Activated CD4-positive, alpha-beta T cell treated with anti-CD3 and anti-CD28 coated beads, Interleukin-2, amount 50 U/mL, for 16 hours (primary cell): ENCODE data around the gene SULT1A1.
"Not testable (repeated sequence)": the region's sequence is repeated elsewhere in the genome, so short reads cannot be mapped to it uniquely, and the experiment has no call there.

Experiments used
- DNase-seq: peaks from one replicate; pipeline ENCODE4 v3.0.0-alpha.2; 2020

The SULT1A1 gene

GRCh38 chr16:28607681-28608495 lies 2.0 kb downstream of the SULT1A1 start:
- DNase-seq, result not testable (repeated sequence)

GRCh38 chr16:28607116-28607623 lies 2.7 kb downstream of the SULT1A1 start:
- no peak for DNase-seq

GRCh38 chr16:28606291-28607115 lies 3.3 kb downstream of the SULT1A1 start:
- DNase-seq, result no peak

- DNase-seq, result no peak
These were observed 5.7 kb downstream of the SULT1A1 start for GRCh38 chr16:28604186-28604565.

GRCh38 chr16:28603381-28604185 lies 6.3 kb downstream of the SULT1A1 start:
- DNase-seq, result no peak

DNA sequence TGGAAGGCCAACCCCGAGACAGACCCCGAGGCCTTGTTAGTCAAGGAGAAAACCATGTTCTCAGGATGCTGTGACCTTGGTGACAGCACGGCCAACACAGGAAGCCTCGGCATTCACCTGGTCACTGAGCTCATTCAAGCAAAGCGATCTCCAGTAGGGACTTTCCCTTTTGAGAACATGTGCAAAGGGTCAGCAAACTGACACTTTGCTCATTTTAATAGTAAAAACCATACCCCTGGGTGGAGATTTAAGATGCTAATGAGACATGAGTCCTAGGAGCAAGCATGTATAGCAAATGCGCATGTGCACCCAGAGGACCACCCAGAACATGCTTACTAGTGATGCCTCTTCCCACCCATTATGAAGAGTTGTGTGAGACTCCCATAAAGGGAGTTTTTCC lies 7.3 kb downstream of the SULT1A1 start:
- DNase-seq, result no peak

DNA sequence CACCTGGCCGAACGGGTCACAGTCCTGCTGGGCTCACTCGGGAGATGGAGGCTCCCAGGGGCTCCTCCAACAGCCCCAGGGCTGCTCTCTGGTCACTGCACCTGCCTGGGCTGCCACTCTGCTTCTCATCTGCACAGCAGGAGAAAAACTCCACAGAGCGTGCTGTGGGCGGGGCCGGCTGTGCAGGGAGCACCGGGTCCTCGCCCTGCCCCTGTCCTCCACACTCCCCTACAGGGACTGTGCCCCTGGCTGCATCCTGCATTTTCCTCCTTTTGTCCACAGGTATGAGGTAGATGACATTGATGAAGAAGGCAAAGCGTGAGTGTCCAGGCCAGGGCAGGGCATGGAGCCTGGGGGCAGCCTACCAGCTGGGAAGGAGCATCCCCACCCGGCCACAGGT lies 7.8 kb downstream of the SULT1A1 start:
- DNase-seq, result not testable (repeated sequence)

DNA sequence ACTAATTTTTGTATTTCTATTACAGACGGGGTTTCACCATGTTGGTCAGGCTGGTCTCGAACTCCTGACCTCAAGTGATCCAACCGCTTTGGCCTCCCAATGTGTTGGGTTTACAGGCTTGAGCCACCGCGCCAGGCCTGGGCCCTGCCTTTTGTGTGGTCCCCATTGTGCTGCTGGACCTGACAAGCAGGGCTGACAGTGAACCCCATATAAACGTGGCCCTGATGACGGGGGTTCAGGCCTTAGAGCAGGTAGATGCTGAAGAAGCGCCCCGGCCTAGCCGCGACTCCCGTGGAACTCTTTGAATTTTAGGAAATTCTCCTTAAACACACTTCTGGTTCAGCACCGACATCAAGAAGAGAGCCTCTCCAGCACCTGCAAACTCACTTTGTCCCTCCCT lies 8.3 kb downstream of the SULT1A1 start:
- not testable (repeated sequence) for DNase-seq

DNA sequence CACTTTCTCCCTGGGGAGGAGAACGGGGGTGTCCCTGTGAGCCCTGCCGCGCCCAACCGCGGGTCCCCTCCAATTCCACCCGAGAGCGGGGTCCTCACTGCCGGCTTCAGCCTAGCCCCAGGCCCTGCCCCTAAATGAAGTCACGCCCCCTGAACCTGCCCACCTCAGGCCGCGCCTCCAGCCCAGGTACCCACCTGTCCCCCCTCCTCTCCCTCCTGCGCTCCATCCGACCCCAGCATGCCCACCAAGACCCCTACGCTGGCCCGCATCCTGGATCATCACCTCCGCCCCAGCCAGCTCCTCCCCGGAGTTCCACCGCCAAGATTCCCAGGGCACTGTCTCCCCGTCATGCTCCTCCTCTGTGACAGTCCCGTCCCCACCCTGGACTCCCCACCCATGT lies 8.9 kb downstream of the SULT1A1 start:
- not testable (repeated sequence) for DNase-seq

DNA sequence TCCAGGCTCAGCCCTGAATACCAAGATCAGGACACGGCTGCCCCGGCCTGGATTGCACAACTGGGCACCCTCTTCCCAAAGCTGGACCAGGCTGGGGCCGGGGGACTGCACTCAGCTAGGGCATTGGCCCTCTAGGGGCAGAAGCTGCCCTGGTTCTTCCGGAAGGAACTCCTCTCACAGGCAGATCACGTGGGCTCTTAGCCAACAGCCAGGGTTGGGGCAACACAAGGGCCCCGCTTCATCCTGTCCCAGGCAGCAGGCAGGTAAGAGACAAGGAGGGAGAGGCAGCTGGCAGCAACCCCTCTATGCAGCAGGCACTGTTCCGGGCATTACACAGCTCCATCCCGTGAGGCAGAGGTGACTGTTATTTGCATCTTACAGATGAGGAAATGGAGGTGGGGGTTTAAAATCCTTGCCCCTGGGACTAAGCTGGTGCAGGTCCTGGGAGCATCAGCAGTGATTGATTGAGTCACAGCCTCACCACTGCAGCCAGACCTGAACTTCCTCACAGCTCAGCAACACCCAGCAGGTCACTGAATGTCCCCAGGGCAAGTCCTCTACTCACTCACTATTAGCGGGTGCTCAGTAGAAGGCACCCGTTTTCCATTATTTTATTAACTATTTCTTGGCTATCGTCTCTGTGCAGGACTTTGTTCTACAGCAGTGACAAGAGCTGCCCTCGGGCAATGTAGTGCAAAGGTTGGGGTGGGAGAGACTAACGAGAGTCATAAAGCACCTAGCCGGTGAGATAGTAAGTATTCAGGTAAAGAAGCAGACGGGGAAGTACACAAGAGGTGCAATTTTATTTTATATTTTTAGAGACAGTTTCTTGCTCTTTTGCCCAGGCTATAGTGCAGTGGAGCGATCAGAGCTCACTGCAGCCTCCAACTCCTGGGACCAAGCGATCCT lies 10.2 kb downstream of the SULT1A1 start:
- DNase-seq, result not testable (repeated sequence)

GRCh38 chr16:28597692-28598261 lies 12.1 kb downstream of the SULT1A1 start:
- DNase-seq, result no peak

DNA sequence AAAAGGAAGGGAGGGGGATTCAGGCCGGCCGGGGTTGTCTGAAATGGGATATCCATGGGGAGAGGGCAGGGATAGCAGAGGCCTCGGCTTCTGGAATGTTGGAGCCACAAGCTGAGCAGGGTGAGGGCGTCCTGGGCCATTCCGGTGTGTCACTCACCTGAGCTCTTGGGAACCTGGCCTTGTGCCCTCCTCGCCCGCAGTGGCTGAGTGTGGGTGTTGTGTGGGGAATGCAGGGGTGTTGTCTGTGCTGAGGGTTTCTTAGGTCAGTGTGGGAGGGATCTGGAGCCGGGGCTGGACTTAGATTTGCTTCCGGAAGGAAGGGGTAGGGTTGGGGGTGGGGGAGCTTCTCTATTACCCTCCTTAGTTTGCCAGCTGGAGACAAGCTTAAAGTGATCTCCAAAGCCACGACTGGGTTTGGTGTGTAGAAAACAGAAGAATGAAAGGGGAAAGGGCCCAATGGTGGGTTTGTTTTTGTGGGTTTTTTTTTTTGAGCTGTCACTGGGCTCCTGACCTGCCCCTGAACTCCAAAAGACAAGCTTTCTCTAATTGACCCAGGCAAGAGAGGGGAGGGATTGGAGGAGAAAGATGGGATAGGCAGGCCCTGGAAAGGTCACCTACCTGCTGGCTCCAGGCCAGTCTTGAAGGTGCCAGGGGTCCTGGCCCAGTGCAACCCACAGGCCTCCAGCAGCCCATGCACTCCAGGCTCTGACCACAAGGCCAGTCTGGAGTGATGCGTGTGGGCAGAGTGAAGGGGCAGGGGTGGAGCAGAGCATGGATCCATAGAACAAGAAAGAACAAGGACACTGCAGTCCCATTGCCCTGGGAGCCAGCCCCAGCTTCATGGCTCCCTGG lies 12.8 kb downstream of the SULT1A1 start, which contains the start of gene SULT1A2:
TSS of gene SULT1A2 (minus strand) at position 211 of the 852 bp plus-strand sequence. CDS start 1,120 bp downstream, outside the sequence.
- DNase-seq, result no peak

GRCh38 chr16:28596115-28596630 lies 13.7 kb downstream of the SULT1A1 start:
- no peak for DNase-seq

DNA sequence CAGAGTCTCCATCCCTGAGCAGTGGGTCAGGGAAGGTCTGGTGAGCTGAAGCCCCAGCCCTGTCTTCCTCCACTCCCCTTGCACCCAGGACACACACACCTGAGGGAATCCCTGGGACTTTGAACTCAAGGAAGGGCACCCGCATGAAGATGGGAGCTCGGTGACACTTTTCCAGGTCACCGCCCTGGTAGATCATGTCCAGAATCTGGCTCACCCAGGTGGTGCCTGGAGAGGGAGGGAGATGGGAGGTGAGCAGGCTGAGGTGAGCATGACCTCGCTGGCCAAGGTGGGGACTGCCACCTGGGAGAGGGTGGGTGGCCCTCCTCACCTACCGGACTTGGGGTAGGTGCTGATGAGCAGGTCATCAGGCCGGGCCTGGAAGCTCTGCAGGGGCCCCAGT lies 14.4 kb downstream of the SULT1A1 start:
- not testable (repeated sequence) for DNase-seq

GRCh38 chr16:28592979-28593553 lies 16.8 kb downstream of the SULT1A1 start:
- no peak for DNase-seq

- no peak for DNase-seq
These were observed 17.3 kb downstream of the SULT1A1 start for GRCh38 chr16:28592511-28592910.

DNA sequence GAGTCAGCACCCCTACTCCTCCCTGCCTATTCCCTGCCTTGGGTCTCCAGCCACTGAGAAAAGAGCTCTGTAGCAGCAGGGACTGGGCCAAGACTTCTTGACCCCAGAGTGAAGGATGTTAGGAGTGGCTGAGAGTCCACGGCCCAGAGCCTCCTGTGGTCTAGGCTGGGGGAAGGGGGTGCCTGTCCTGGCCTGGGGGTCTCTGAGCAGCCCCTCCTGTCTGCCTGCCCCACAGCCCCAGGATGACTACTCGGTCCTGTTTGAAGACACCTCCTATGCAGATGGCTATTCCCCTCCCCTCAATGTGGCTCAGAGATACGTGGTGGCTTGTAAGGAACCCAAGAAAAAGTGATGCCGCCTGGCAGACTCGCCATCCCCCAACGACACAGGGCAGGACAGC lies 18.5 kb downstream of the SULT1A1 start:
- DNase-seq, result no peak

DNA sequence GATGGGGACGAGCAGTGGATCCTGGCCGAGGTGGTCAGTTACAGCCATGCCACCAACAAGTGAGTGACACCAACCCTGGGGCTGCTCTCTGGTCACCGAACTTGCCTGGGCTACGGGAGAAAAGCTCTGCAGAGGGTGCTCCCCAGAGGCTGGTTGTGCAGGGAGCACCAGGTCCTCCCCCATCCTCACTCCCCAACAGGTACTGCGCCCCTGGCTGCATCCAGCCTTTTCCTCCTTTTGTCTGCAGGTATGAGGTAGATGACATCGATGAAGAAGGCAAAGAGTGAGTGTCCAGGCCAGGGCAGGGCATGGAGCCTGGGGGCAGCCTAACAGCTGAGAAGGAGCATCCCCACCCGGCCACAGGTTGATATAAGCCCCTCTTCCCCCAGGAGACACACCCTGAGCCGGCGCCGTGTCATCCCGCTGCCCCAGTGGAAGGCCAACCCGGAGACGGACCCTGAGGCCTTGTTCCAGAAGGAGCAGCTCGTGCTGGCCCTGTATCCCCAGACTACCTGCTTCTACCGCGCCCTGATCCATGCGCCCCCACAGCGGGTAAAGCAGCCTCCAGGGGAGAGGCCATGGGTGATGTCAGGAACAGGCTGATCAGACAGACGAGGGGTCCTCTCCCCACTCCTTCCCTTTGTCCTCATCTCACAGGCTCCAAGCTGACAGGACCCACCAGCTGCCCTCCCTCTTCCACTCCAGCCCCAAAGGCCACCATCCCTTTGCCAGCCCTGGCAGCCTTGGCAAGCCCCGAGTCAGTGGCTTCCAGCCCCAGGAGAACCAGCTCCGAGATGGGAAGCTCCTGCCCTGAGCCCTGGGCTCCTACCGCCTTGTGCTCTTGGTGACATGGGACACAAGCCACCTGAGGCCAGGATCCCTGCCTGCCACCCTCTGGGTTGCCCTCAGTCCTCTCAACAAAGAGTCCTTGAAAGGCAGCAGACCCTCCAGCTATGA lies 19.2 kb downstream of the SULT1A1 start:
- no peak for DNase-seq

DNA sequence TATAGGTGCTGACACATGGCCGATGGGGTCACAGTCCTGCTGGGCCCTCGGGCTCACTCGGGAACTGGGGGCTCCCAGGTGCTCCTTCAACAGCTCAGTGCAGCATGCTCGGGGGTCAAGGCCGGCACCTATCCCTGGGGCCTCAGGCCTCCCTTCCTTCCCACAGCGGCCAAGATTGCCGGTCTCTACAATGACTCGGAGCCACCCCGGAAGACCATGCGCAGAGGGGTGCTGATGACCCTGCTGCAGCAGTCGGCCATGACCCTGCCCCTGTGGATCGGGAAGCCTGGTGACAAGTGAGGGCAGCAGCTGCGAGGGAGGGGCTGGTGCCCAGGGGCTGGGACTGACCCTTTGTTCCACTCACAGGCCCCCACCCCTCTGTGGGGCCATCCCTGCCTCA lies 19.9 kb downstream of the SULT1A1 start:
- no peak for DNase-seq
